ENCODE results near the gene ABTB2. TPM values are rescaled to one million over a fixed set of nuclear protein-coding genes. Genes with fewer than 3 reads are reported as not detected.

The ABTB2 gene
- polyA plus RNA-seq, 1 donor (not counting 4 experiments of a cell fraction or from before 2014, with no cell fraction given): 1.0 TPM

DNA sequence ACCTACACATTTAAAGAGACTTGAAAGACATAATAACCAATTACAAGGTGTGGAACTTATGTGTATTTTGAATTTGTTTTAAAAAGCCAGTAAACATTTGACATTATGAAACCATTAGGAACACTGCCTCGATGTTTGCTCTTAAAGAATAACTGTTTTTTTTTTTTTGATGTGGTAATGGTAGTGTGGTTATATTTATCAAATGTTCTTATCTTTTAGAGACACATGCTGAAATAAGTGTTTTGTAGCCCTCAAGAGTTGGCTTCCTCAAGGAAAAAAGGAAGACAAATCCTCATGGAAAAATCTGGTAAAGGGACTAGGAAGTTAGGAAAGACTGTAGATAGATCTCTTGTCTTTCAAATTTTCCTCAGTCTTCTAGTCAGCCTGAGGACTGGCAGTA lies 2.2 kb upstream of the ABTB2 start:
- Histone ChIP-seq H3K4me1 (ENCODE audit: control insufficient read depth, extremely low read depth, insufficient read depth, low read length) (peaks cover 22% of the 10 kb centered on the region), H3K79me2 (ENCODE audit: control insufficient read depth, insufficient read depth, low read length) (no peaks in the 10 kb centered on the region), H3K27me3 (ENCODE audit: control insufficient read depth, extremely low read depth, insufficient read depth, low read length) (no peaks in the 10 kb centered on the region), H3K4me3 (ENCODE audit: control insufficient read depth in 2 of 3, extremely low read depth in 1 of 3, insufficient read depth in 2 of 3, low read depth in 1 of 3, low read length in 3 of 3) (no peak overlapping the region), H2AFZ (ENCODE audit: control insufficient read depth, low read length) (no peak overlapping the region), H3K9me1 (ENCODE audit: control insufficient read depth, extremely low read depth, insufficient read depth, low read length) (no peaks in the 10 kb centered on the region), H3K9me3 (ENCODE audit: control insufficient read depth, low read depth, low read length) (no peaks in the 10 kb centered on the region), H3K27ac (ENCODE audit: control insufficient read depth, insufficient read depth, low read length) (no peak overlapping the region), H3K9ac (ENCODE audit: control insufficient read depth, extremely low read depth, insufficient read depth, low read length) (no peak overlapping the region), H3K4me2 (ENCODE audit: control insufficient read depth, extremely low read depth, insufficient read depth, low read depth, low read length) (no peak overlapping the region), H3K36me3 (ENCODE audit: control insufficient read depth in 2 of 2, extremely low read depth in 1 of 2, insufficient read depth in 2 of 2, low read length in 2 of 2) (no peaks in the 10 kb centered on the region), H4K20me1 (ENCODE audit: control insufficient read depth, extremely low read depth, insufficient read depth, low read length) (peaks cover 2% of the 10 kb centered on the region)
- FAIRE-seq (no peak), DNase-seq (ENCODE audit: low read depth, low spot score) (no peak)
- dilution Hi-C loops (cut with MboI; ENCODE audit: extremely low pct_ligation_motif_present, low sequenced_read_pairs): no loop called here
- TF ChIP-seq CTCF (optimal IDR thresholded peaks at IDR 0.05 in 1 of 3, IDR thresholded peaks at IDR 0.05 in 1 of 3, conservative IDR thresholded peaks at IDR 0.05 in 1 of 3; ENCODE audit: extremely low read depth in 1 of 3, insufficient read depth in 2 of 3, low read length in 3 of 3): no peak
- no peak for TF ChIP-seq EZH2 (IDR thresholded peaks at IDR 0.05; ENCODE audit: low read length)

DNA sequence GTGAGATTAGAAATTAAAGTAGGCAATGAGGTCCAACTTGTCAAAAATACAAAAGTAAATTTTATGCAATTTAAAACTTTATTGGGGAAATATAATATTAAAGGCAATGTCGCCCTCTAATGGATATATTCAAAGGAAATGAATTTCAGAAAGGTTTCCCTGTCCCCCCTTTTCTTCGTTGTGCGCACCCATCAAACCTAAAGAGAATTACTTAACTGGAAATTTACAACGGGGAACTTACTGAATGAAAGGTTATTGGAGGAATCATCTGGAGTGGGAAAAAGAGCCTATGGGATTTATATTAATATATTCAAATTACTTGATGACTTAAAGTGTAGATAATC lies 1.7 kb upstream of the ABTB2 start:
- Histone ChIP-seq H3K9me1 (ENCODE audit: control insufficient read depth, extremely low read depth, insufficient read depth, low read length) (no peaks in the 10 kb centered on the region), H3K4me2 (ENCODE audit: control insufficient read depth, extremely low read depth, insufficient read depth, low read depth, low read length) (peak overlapping the region; percentile 99), H3K4me3 (ENCODE audit: control insufficient read depth in 2 of 3, extremely low read depth in 1 of 3, insufficient read depth in 2 of 3, low read depth in 1 of 3, low read length in 3 of 3) (peak overlapping the region in 2 of 3 experiments; percentile 74 to 84), H3K9me3 (ENCODE audit: control insufficient read depth, low read depth, low read length) (no peaks in the 10 kb centered on the region), H3K36me3 (ENCODE audit: control insufficient read depth in 2 of 2, extremely low read depth in 1 of 2, insufficient read depth in 2 of 2, low read length in 2 of 2) (no peaks in the 10 kb centered on the region), H2AFZ (ENCODE audit: control insufficient read depth, low read length) (no peak overlapping the region), H4K20me1 (ENCODE audit: control insufficient read depth, extremely low read depth, insufficient read depth, low read length) (peaks cover 2% of the 10 kb centered on the region), H3K27ac (ENCODE audit: control insufficient read depth, insufficient read depth, low read length) (no peak overlapping the region), H3K79me2 (ENCODE audit: control insufficient read depth, insufficient read depth, low read length) (no peaks in the 10 kb centered on the region), H3K27me3 (ENCODE audit: control insufficient read depth, extremely low read depth, insufficient read depth, low read length) (no peaks in the 10 kb centered on the region), H3K4me1 (ENCODE audit: control insufficient read depth, extremely low read depth, insufficient read depth, low read length) (peaks cover 22% of the 10 kb centered on the region), H3K9ac (ENCODE audit: control insufficient read depth, extremely low read depth, insufficient read depth, low read length) (no peak overlapping the region)
- dilution Hi-C loops (cut with MboI; ENCODE audit: extremely low pct_ligation_motif_present, low sequenced_read_pairs): no loop called here
- TF ChIP-seq EZH2 (IDR thresholded peaks at IDR 0.05; ENCODE audit: low read length) (no peak), CTCF (optimal IDR thresholded peaks at IDR 0.05 in 1 of 3, IDR thresholded peaks at IDR 0.05 in 1 of 3, conservative IDR thresholded peaks at IDR 0.05 in 1 of 3; ENCODE audit: extremely low read depth in 1 of 3, insufficient read depth in 2 of 3, low read length in 3 of 3) (no peak)
- FAIRE-seq (no peak), DNase-seq (ENCODE audit: low read depth, low spot score) (no peak)

Measured in keratinocyte (primary cell).